Fibroblast of peridontal ligament (primary cell): ENCODE results near the gene AVL9.
"Not testable (repeated sequence)": the region's sequence is repeated elsewhere in the genome, so short reads cannot be mapped to it uniquely, and the experiment has no call there.

Source experiments
- DNase-seq: peaks from one replicate; pipeline ENCODE4 v3.0.0-alpha.2; 2010; ENCODE audit errors: extremely low read depth

The AVL9 gene

GRCh38 chr7:32637611-32638010 is 142.3 kb downstream of the AVL9 start:
- DNase-seq = not testable (repeated sequence)
